GM18519 (cell line): ENCODE results near the gene SORBS1.

Experiments
- ATAC-seq: cut with Tn5 transposase; IDR thresholded peaks from one replicate; pipeline ENCODE4 v1.9.1; 2021; ENCODE audit warnings: mild to moderate bottlenecking, moderate library complexity; ENCODE audit not compliant: unreplicated experiment, low FRiP score

Gene SORBS1

GRCh38 chr10:95285556-95285955, 275.6 kb downstream of the SORBS1 start:
- ATAC-seq: no peak

DNA sequence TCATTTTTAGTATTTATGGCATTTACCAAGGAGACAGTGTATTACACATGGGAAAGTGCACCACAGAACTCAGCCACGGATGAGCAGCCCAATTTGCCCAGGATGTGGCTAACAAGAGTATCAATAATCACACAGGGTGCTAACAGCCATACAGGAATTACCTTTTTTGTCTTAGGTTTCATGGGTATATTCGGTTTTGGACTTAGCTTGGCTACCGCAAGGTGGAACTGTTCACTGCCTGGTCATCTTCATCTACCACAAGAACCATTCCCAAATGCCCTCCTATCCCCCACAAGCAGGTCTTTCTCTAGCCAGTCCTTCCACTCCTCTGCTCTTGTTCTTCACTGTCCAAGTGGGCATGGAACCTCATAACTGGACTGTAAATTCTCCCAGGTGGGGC, 276.4 kb downstream of the SORBS1 start:
- no peak for ATAC-seq

GRCh38 chr10:95282107-95282506, 279.1 kb downstream of the SORBS1 start:
- ATAC-seq: no peak

GRCh38 chr10:95281206-95281605, 280.0 kb downstream of the SORBS1 start:
- no peak for ATAC-seq

- no peak for ATAC-seq
These were observed 280.5 kb downstream of the SORBS1 start for GRCh38 chr10:95280637-95281036.

DNA sequence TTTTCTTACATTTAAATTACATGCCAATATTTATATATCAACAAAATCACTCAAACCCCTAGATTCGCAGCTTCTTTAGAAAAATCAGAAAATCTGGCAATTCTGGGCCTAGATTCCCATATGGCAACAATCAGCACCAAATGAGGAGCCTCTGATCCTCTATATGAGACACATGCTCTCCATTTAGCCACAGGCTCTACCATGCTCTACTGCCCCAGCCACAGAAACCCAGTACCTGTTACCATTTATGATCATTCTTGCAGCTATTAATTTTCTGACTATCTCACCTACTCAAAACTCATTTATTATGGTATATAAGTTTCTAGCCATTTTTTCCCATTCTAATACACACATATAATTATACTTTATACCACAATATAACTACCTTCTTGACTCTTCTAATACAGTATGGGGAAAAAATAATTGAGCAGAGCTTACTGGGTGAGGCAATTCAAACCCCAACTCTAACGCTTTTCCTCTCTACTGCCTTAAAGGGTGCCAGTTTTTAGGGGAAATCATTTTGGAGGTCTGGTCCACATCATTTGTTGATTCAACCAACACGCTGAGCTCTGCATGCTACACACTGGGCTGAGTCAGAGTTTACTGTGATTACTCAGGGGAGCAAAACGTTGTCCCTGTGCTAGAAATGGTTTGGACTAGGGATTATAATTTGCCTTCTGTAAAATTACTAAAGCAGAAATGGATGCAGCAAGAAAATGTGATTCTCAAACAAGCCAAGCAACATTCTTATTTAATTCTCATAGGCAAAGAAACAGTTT, 281.9 kb downstream of the SORBS1 start:
- ATAC-seq: no peak

DNA sequence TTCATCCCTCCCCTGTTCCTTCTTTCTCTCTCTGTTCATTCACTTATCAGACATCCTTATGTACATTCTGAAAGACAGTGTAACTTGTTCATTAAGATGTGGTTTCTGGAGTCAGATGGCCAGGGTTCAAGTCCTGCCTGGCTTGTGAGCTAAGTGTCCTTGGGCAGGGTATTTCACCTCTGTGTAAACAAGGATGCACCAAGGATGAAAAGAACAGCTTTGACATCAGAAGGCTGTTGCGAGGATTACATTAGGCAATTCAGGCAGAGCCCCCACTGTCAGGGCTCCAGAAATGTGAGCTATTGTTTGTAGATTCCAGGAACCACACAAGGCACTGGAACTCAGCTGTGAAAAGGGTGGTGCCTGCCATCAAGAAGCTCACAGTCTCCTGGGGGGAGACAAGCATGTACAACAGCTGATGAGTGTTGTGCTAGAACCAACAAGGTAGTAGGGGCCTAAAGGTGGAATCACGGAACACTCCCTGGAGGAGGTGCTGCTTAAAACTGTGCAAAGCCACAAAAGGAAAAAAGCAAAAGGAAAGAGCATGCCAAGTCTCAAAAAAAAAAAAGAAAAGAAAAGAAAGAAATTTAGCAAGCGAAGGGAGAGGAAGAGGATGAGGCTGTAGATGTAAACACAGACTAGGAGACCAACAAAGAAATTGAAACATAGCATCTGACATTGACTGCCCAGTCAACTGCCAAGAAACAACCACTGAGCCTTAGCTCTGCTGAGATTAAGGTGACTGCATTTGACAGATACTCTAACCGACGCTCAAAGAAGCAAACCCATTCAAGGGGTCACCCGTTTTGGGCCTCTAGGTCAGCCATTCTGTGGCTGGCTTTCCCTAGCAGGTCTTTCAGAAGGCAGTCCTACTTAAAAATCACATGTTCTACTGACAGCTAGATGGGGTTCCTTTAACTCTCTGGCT, 282.8 kb downstream of the SORBS1 start:
- ATAC-seq: no peak

DNA sequence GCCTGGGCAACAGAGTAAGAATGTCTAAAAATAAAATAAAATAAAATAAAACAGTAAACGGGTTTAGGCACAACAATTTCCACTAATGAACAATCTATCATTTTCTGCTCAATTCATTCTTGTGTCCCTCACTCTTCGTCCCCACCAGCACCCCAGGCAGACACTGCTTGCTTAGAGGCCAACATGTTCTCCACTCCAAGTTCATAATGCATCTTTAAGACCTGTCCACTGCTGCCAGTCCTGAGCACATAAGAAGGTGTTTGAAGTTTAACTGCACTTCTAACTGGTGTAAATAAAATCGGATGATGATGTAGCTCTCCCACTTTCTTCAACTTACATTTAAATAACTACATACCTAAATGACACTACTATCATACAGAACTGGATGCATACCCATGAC, 283.6 kb downstream of the SORBS1 start:
- ATAC-seq: no peak

GRCh38 chr10:95277201-95277570, 284.0 kb downstream of the SORBS1 start:
- ATAC-seq: no peak

- ATAC-seq: no peak
These were observed 284.6 kb downstream of the SORBS1 start for GRCh38 chr10:95276367-95277200.

DNA sequence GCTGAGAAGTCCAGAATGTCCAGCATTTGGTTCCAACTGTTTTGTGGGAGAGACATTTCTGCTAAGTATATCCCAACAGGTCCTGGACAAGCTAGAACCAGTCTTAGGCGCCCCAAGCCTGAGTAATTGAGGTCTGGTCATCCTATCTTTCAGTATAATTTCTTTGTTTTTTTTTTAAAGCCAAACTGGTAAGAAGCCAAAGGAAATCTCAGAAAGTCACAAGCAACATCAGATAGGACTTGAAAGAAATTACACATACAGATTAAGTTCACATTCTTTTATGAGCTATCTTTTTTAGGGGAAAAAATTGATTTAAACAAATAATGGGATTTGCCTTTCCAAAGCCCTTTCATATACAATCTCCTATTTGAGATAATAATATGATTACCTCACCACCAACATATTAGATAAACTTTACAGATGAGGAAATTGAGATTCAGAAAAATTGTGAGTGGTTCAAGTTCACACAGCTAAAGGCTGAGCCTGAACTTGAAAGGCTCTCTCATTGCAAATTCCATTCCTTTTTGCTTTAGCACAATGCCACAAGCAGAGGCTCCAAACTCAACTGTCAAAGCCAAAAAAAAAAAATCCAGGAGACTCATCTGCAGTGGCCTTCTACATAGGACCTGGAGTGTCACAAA, 285.3 kb downstream of the SORBS1 start:
- ATAC-seq: no peak

- no peak for ATAC-seq
These were observed 287.5 kb downstream of the SORBS1 start for GRCh38 chr10:95273393-95274312.

GRCh38 chr10:95268438-95268837, 292.7 kb downstream of the SORBS1 start:
- no peak for ATAC-seq

- no peak for ATAC-seq
These were observed 293.9 kb downstream of the SORBS1 start for GRCh38 chr10:95267251-95267650.

DNA sequence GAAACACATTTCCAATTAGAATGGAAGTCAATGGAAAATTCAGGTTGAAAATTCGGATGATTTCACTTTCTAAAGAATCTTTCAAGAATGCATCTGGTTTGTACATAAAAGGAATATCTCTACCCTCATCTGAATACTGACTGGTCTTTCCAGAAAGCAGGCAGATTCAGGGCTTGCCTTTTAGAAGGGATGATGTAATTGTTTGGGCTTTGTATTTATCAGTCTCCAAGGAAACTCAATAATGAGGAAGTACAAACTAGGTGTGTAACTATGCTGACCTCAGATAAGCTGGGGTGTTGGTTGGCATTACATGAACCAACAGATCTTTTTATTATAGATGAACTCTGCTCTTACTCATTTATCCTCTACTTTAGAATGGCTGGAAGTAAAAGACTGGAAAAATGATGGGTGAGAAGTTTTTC, 294.5 kb downstream of the SORBS1 start:
- peak; percentile 93 for ATAC-seq

DNA sequence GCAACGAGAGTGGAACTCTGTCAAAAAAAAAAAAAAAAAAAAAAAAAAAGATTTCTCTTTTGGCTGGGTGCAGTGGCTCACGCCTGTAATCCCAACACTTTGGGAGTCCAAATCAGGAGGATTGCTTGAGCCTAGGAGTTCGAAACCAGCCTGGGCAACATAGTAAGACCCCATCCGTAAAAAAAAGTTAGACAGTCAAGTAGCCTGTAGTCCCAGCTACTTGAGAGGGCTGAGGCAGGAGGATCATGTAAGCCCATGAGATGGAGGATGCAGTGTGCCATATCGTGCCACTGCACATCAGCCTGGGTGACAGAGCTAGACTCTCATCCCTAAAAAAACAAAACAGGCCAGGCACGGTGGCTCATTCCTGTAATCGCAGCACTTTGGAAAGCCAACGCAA, 295.6 kb downstream of the SORBS1 start:
- ATAC-seq: no peak

- ATAC-seq: no peak
These were observed 296.7 kb downstream of the SORBS1 start for GRCh38 chr10:95264227-95265051.

DNA sequence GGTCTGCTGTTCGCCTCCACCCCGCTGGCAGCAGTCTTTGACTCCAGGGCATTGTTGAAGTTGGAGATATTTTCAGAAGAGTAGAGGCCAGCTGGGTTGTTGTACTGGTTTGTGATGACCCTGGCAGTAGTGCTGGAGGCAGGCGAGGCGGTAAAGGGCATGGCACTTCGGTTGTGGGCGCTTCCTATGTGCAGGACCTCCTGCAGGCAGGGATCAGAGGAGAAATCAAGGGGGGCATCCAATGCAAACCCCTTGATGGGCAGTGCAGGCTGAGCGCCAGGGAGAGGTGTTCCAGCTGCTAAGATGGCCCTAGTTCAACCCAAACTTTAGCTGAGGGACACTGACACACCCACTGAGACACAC, 297.3 kb downstream of the SORBS1 start:
- ATAC-seq: no peak
